ENCODE data around the gene PLXND1.
"Not testable (repeated sequence)": the region's sequence is repeated elsewhere in the genome, so short reads cannot be mapped to it uniquely, and the experiment has no call there.

Gene PLXND1

GRCh38 chr3:129547241-129547640 is 59.2 kb downstream of the PLXND1 start:
- TF ChIP-seq CTCF (IDR thresholded peaks at IDR 0.05; ENCODE audit: extremely low read depth, insufficient read depth, missing control alignments) = no peak
- DNase-seq (ENCODE audit: low spot score) = no peak
- in situ Hi-C loops (cut with MboI; ENCODE audit: low pct_unique_long_range_greater_than_20kb, low sequenced_read_pairs, unreplicated experiment) = no loop called here

GRCh38 chr3:129545951-129546350 is 60.5 kb downstream of the PLXND1 start:
- in situ Hi-C loops (cut with MboI; ENCODE audit: low pct_unique_long_range_greater_than_20kb, low sequenced_read_pairs, unreplicated experiment); DNase-seq (ENCODE audit: low spot score): not testable (repeated sequence)

GRCh38 chr3:129543999-129544398 is 62.5 kb downstream of the PLXND1 start:
- TF ChIP-seq CTCF (IDR thresholded peaks at IDR 0.05; ENCODE audit: extremely low read depth, insufficient read depth, missing control alignments) = no peak
- DNase-seq (ENCODE audit: low spot score) = no peak
- in situ Hi-C loops (cut with MboI; ENCODE audit: low pct_unique_long_range_greater_than_20kb, low sequenced_read_pairs, unreplicated experiment) = no loop called here

- no peak for DNase-seq (ENCODE audit: low spot score)
- in situ Hi-C loops (cut with MboI; ENCODE audit: low pct_unique_long_range_greater_than_20kb, low sequenced_read_pairs, unreplicated experiment) = no loop called here
- TF ChIP-seq CTCF (IDR thresholded peaks at IDR 0.05; ENCODE audit: extremely low read depth, insufficient read depth, missing control alignments) = no peak
These were observed 63.2 kb downstream of the PLXND1 start, which contains the start of gene H1-8 for GRCh38 chr3:129543156-129543790. TSS of gene H1-8 (plus strand) at chr3:129543175. CDS start at chr3:129543219, 44 bp downstream.

GRCh38 chr3:129542747-129543146 is 63.7 kb downstream of the PLXND1 start:
- in situ Hi-C loops (cut with MboI; ENCODE audit: low pct_unique_long_range_greater_than_20kb, low sequenced_read_pairs, unreplicated experiment) = no loop called here
- TF ChIP-seq CTCF (IDR thresholded peaks at IDR 0.05; ENCODE audit: extremely low read depth, insufficient read depth, missing control alignments) = no peak
- DNase-seq (ENCODE audit: low spot score) = no peak

GRCh38 chr3:129540776-129541516 is 65.5 kb downstream of the PLXND1 start:
- in situ Hi-C loops (cut with MboI; ENCODE audit: low pct_unique_long_range_greater_than_20kb, low sequenced_read_pairs, unreplicated experiment) = no loop called here
- DNase-seq (ENCODE audit: low spot score) = no peak
- no peak for TF ChIP-seq CTCF (IDR thresholded peaks at IDR 0.05; ENCODE audit: extremely low read depth, insufficient read depth, missing control alignments)

GRCh38 chr3:129539206-129539605 is 67.3 kb downstream of the PLXND1 start:
- no peak for TF ChIP-seq CTCF (IDR thresholded peaks at IDR 0.05; ENCODE audit: extremely low read depth, insufficient read depth, missing control alignments)
- DNase-seq (ENCODE audit: low spot score) = no peak
- in situ Hi-C loops (cut with MboI; ENCODE audit: low pct_unique_long_range_greater_than_20kb, low sequenced_read_pairs, unreplicated experiment) = no loop called here

Measured in GM13977 (cell line).